NB4 (cell line): ENCODE measurements around the gene PCDHB10.
"Not testable (repeated sequence)": the region's sequence is repeated elsewhere in the genome, so short reads cannot be mapped to it uniquely, and the experiment has no call there.

Experiments used
- DNase-seq: peaks from one replicate; pipeline ENCODE4 v3.0.0; 2010; ENCODE audit warnings: low read depth
- H3K4me3 ChIP-seq: one replicate; pipeline ENCODE4 v1.5.1; 2011; ENCODE audit warnings: mild to moderate bottlenecking, low read depth, low read length, moderate library complexity
- MYC ChIP-seq: IDR thresholded peaks from 2 replicates; pipeline ENCODE4 v1.6.1; 2011; ENCODE audit warnings: low read depth, low read length
- POLR2A ChIP-seq: IDR thresholded peaks from 2 replicates; pipeline ENCODE4 v1.6.1; 2011; ENCODE audit warnings: mild to moderate bottlenecking; ENCODE audit not compliant: insufficient read length; ENCODE audit errors: extremely low read depth
- TF ChIP-seq, protein P1 (sequence below): IDR thresholded peaks from one replicate; pipeline ENCODE4 v1.5.1; 2012; ENCODE audit warnings: low read depth, low read length
- TF ChIP-seq, protein P2 (sequence below): IDR thresholded peaks from 2 replicates; pipeline ENCODE4 v1.6.1; 2011; ENCODE audit warnings: low read depth, low read length

The PCDHB10 gene

DNA sequence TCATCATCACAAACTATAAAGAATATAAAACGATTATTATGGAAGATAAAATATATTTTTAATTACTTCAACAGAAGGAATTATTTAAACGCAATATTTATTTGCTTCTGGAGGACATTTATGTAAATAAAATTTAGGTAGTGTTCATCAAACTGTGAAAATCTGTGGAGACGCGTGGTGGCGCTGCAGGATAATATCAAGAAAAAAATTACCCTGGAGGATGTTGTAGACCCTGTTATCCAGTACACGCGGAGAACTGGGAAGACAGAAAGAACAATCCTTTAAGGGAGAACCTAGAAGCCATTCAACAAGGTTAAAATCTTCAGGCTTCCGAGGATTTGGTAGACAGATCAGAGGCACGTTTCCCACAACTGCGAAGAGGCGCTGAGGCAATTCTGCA, 16.3 kb downstream of the PCDHB10 start, which contains the start of gene PCDHB12:
Gene PCDHB12, plus strand, starts transcription at position 242 of the 400 bp plus-strand sequence. CDS start 189 bp downstream, outside the sequence.
- peak; percentile 36 for DNase-seq
- TF ChIP-seq POLR2A: no peak
- TF ChIP-seq, protein P1, sequence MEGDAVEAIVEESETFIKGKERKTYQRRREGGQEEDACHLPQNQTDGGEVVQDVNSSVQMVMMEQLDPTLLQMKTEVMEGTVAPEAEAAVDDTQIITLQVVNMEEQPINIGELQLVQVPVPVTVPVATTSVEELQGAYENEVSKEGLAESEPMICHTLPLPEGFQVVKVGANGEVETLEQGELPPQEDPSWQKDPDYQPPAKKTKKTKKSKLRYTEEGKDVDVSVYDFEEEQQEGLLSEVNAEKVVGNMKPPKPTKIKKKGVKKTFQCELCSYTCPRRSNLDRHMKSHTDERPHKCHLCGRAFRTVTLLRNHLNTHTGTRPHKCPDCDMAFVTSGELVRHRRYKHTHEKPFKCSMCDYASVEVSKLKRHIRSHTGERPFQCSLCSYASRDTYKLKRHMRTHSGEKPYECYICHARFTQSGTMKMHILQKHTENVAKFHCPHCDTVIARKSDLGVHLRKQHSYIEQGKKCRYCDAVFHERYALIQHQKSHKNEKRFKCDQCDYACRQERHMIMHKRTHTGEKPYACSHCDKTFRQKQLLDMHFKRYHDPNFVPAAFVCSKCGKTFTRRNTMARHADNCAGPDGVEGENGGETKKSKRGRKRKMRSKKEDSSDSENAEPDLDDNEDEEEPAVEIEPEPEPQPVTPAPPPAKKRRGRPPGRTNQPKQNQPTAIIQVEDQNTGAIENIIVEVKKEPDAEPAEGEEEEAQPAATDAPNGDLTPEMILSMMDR: peak; percentile 38
- no peak within 1 kb of the TSS for H3K4me3 ChIP-seq

- DNase-seq, H3K4me3 ChIP-seq: not testable (repeated sequence)
Measured at GRCh38 chr5:141210281-141210680, 18.1 kb downstream of the PCDHB10 start.

DNA sequence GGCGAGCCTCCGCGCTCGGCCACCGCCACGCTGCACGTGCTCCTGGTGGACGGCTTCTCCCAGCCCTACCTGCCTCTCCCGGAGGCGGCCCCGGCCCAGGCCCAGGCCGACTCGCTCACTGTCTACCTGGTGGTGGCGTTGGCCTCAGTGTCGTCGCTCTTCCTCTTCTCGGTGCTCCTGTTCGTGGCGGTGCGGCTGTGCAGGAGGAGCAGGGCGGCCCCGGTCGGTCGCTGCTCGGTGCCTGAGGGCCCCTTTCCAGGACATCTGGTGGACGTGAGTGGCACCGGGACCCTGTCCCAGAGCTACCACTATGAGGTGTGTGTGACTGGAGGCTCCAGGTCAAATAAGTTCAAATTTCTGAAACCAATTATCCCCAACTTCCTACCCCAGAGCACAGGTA, 18.7 kb downstream of the PCDHB10 start:
- DNase-seq: not testable (repeated sequence)

DNA sequence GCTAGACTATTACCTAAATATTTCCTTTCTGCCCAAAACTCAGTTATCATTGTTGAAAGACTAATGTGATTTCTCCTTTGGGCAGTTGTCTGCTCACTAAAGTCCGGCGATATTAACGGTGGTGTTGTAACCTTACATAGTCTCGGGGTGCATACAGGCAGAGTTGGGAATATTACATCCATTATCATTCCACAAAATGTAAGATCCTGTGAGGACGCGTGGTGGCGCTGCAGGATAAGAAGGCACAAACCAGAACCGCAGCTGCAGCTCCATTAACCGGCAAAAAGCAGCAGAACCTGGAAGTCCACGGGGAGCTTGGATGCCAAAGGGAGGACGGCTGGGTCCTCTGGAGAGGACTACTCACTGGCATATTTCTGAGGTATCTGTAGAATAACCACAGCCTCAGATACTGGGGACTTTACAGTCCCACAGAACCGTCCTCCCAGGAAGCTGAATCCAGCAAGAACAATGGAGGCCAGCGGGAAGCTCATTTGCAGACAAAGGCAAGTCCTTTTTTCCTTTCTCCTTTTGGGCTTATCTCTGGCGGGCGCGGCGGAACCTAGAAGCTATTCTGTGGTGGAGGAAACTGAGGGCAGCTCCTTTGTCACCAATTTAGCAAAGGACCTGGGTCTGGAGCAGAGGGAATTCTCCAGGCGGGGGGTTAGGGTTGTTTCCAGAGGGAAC, 21.6 kb downstream of the PCDHB10 start, which contains the start of gene PCDHB13:
Gene PCDHB13, plus strand, starts transcription at position 264 of the 684 bp plus-strand sequence. Its CDS starts 205 bp downstream, at position 469.
- TF ChIP-seq, protein P1: peak; percentile 35
- H3K4me3 ChIP-seq: not testable (repeated sequence)
- DNase-seq: peak; percentile 66

More for the DNA sequence above, 18.7 kb downstream of the PCDHB10 start:
- not testable (repeated sequence) for H3K4me3 ChIP-seq

GRCh38 chr5:141214583-141214982, 22.4 kb downstream of the PCDHB10 start:
- H3K4me3 ChIP-seq, DNase-seq: not testable (repeated sequence)

DNA sequence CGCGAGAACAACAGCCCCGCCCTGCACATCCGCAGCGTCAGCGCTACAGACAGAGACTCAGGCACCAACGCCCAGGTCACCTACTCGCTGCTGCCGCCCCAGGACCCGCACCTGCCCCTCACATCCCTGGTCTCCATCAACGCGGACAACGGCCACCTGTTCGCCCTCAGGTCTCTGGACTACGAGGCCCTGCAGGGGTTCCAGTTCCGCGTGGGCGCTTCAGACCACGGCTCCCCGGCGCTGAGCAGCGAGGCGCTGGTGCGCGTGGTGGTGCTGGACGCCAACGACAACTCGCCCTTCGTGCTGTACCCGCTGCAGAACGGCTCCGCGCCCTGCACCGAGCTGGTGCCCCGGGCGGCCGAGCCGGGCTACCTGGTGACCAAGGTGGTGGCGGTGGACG, 23.4 kb downstream of the PCDHB10 start:
- not testable (repeated sequence) for H3K4me3 ChIP-seq, DNase-seq

- DNase-seq, H3K4me3 ChIP-seq: not testable (repeated sequence)
Measured at GRCh38 chr5:141216035-141216434, 23.9 kb downstream of the PCDHB10 start.

GRCh38 chr5:141223112-141223783, 31.1 kb downstream of the PCDHB10 start, which contains the start of gene PCDHB14:
PCDHB14 (plus strand) TSS chr5:141223343; CDS start chr5:141223506, 163 bp downstream.
- TF ChIP-seq MYC: no peak
- no peak for TF ChIP-seq POLR2A
- TF ChIP-seq, protein P2, sequence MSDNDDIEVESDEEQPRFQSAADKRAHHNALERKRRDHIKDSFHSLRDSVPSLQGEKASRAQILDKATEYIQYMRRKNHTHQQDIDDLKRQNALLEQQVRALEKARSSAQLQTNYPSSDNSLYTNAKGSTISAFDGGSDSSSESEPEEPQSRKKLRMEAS: peak; percentile 24; the same call in 1 of the 2 replicates
- peak; percentile 64 for DNase-seq
- H3K4me3 ChIP-seq: no peak within 1 kb of the TSS

DNA sequence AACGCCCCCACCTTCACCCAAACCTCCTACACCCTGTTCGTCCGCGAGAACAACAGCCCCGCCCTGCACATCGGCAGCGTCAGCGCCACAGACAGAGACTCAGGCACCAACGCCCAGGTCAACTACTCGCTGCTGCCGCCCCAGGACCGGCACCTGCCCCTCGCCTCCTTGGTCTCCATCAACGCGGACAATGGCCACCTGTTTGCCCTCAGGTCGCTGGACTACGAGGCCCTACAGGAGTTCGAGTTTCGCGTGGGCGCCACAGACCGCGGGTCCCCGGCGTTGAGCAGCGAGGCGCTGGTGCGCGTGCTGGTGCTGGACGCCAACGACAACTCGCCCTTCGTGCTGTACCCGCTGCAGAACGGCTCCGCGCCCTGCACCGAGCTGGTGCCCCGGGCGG, 32.7 kb downstream of the PCDHB10 start:
- H3K4me3 ChIP-seq, DNase-seq: not testable (repeated sequence)

GRCh38 chr5:141225421-141225820, 33.3 kb downstream of the PCDHB10 start:
- DNase-seq, H3K4me3 ChIP-seq: not testable (repeated sequence)
